ENCODE data around the gene PURA.
A peak's percentile ranks its signal among the peaks of the same experiment; 100 is the strongest.
"Not testable (repeated sequence)": the region's sequence is repeated elsewhere in the genome, so short reads cannot be mapped to it uniquely, and the experiment has no call there.

The PURA gene

DNA sequence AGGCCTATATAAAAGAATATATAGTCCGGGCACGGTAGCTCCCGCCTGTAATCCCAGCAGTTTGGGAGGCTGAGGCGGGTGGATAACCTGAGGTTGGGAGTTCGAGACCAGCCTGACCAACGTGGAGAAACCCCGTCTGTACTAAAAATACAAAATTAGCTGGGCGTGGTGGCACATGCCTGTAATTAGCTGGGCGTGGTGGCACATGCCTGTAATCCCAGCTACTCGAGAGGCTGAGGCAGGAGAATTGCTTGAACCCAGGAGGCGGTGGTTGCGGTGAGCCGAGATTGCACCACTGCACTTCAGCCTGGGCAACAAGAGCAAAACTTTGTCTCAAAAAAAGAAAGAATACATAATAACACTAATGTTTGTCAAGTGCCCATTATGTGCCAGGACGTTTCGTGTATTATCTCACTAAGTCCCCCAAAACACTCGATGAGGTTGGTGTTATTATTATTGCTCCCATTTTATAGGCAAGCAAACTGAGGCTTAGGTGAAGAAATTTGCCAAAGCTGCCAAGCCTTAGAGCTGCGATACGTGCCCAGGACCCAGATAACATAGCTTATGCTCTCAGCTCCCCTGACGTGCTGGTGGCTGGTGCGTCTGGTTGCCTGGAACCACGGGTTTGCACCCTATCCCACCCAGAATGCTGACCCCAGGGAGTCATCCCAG is 40.9 kb downstream of the PURA start:
- H3K27me3 Mint-ChIP-seq; H3K4me3 Mint-ChIP-seq; H3K36me3 Mint-ChIP-seq (ENCODE audit: low read depth); H3K27ac Mint-ChIP-seq; H3K4me1 Mint-ChIP-seq (ENCODE audit: low read depth); H3K9me3 Mint-ChIP-seq: not testable (repeated sequence)

- Mint-ChIP-seq H3K9me3 (no peaks in the 10 kb centered on the region), H3K4me3 (peak overlapping the region; percentile 20), H3K27ac (no peak overlapping the region), H3K27me3 (no peaks in the 10 kb centered on the region), H3K4me1 (ENCODE audit: low read depth) (peaks cover 8% of the 10 kb centered on the region), H3K36me3 (ENCODE audit: low read depth) (no peaks in the 10 kb centered on the region)
Observed at GRCh38 chr5:140157032-140157781, 43.3 kb downstream of the PURA start.

- Mint-ChIP-seq H3K27me3 (no peaks in the 10 kb centered on the region), H3K4me3 (no peak overlapping the region), H3K4me1 (ENCODE audit: low read depth) (peaks cover 8% of the 10 kb centered on the region), H3K9me3 (no peaks in the 10 kb centered on the region), H3K27ac (no peak overlapping the region), H3K36me3 (ENCODE audit: low read depth) (no peaks in the 10 kb centered on the region)
Observed at GRCh38 chr5:140159014-140159927, 45.4 kb downstream of the PURA start.

GRCh38 chr5:140162275-140162674 is 48.4 kb downstream of the PURA start:
- H3K36me3 Mint-ChIP-seq (ENCODE audit: low read depth), result no peaks in the 10 kb centered on the region
- no peaks in the 10 kb centered on the region for H3K9me3 Mint-ChIP-seq
- peaks cover under 1% of the 10 kb centered on the region for H3K4me1 Mint-ChIP-seq (ENCODE audit: low read depth)
- no peak overlapping the region for H3K27ac Mint-ChIP-seq
- H3K4me3 Mint-ChIP-seq, result no peak overlapping the region
- H3K27me3 Mint-ChIP-seq, result no peaks in the 10 kb centered on the region

DNA sequence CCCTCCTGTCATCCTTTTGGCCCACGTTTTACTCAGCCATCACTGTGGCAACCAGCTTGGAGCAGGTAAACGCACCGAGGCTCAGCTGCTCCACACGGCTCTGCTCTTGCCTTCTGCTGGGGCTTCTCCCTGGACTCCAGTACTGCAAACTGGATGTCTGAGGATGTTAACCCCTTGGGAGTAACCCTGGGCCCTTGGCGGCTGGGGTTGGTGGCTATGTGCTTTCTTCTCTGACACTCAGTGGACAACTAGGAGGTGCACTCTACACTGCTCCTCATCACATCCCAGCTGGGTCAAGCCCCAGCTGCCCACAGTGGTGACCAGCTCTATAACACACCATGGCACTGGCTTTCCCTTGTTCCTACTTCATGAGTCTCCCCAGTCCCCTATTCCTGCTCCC is 48.9 kb downstream of the PURA start:
- H3K36me3 Mint-ChIP-seq (ENCODE audit: low read depth), result no peaks in the 10 kb centered on the region
- no peak overlapping the region for H3K27ac Mint-ChIP-seq
- no peaks in the 10 kb centered on the region for H3K9me3 Mint-ChIP-seq
- H3K4me3 Mint-ChIP-seq, result no peak overlapping the region
- no peaks in the 10 kb centered on the region for H3K27me3 Mint-ChIP-seq
- no peaks in the 10 kb centered on the region for H3K4me1 Mint-ChIP-seq (ENCODE audit: low read depth)

- Mint-ChIP-seq H3K27ac (no peak overlapping the region), H3K9me3 (no peaks in the 10 kb centered on the region), H3K4me3 (no peak overlapping the region), H3K4me1 (ENCODE audit: low read depth) (no peaks in the 10 kb centered on the region), H3K36me3 (ENCODE audit: low read depth) (no peaks in the 10 kb centered on the region), H3K27me3 (no peaks in the 10 kb centered on the region)
Observed at GRCh38 chr5:140165101-140165922, 51.4 kb downstream of the PURA start.

- Mint-ChIP-seq H3K4me3 (no peak overlapping the region), H3K4me1 (ENCODE audit: low read depth) (no peaks in the 10 kb centered on the region), H3K27ac (no peak overlapping the region), H3K27me3 (no peaks in the 10 kb centered on the region), H3K36me3 (ENCODE audit: low read depth) (no peaks in the 10 kb centered on the region), H3K9me3 (no peaks in the 10 kb centered on the region)
Observed at GRCh38 chr5:140165923-140166270, 52.0 kb downstream of the PURA start.

DNA sequence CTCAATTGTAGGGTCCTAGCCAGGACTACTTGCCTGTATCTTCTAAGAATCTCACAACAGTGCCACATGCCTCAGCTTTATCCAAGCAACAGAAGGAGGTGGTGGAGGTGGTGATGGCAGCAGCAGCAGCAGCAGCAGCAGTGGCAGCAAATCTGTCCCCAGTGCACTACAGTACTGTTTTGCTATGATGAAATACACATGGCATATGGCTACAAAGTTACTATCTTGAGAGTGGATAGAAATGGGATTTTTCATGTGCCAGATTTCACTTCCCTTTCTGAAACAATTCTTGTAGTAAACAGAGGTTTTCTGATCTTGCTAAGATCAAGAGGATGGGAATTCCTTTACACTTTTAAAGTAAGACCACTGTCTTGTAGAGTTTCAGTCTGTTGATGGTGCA is 53.0 kb downstream of the PURA start:
- Mint-ChIP-seq H3K36me3 (ENCODE audit: low read depth) (no peaks in the 10 kb centered on the region), H3K27me3 (no peaks in the 10 kb centered on the region), H3K27ac (no peak overlapping the region), H3K9me3 (no peaks in the 10 kb centered on the region), H3K4me1 (ENCODE audit: low read depth) (no peaks in the 10 kb centered on the region), H3K4me3 (no peak overlapping the region)

DNA sequence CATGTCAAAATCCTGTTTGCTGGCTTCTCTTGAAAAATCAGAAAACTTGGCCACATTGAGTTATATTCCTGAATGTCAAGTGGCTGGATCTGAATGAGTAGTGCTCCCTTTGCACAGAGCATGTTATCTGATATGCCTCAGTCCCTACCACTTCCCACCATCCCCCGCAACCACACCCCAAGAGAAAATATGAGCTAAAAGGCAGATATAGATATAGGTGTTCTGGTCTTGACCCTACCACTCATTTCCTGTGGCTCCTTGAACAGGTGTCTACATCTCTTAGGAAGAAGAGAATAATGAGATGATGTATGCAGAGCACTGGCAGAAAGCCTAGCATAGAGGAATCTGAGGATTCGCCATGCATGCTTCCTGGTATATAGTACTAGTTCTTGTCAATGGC is 54.5 kb downstream of the PURA start:
- H3K4me3 Mint-ChIP-seq, result no peak overlapping the region
- no peak overlapping the region for H3K27ac Mint-ChIP-seq
- H3K9me3 Mint-ChIP-seq, result no peaks in the 10 kb centered on the region
- no peaks in the 10 kb centered on the region for H3K36me3 Mint-ChIP-seq (ENCODE audit: low read depth)
- H3K4me1 Mint-ChIP-seq (ENCODE audit: low read depth), result no peaks in the 10 kb centered on the region
- no peaks in the 10 kb centered on the region for H3K27me3 Mint-ChIP-seq

GRCh38 chr5:140169410-140169809 is 55.5 kb downstream of the PURA start:
- H3K4me3 Mint-ChIP-seq, result no peak overlapping the region
- H3K27ac Mint-ChIP-seq, result no peak overlapping the region
- no peaks in the 10 kb centered on the region for H3K27me3 Mint-ChIP-seq
- no peaks in the 10 kb centered on the region for H3K36me3 Mint-ChIP-seq (ENCODE audit: low read depth)
- no peaks in the 10 kb centered on the region for H3K9me3 Mint-ChIP-seq
- H3K4me1 Mint-ChIP-seq (ENCODE audit: low read depth), result peaks cover 5% of the 10 kb centered on the region

- no peak overlapping the region for H3K27ac Mint-ChIP-seq
- H3K4me1 Mint-ChIP-seq (ENCODE audit: low read depth), result peaks cover 12% of the 10 kb centered on the region
- H3K36me3 Mint-ChIP-seq (ENCODE audit: low read depth), result no peaks in the 10 kb centered on the region
- H3K27me3 Mint-ChIP-seq, result peaks cover 5% of the 10 kb centered on the region
- H3K4me3 Mint-ChIP-seq, result no peak overlapping the region
- H3K9me3 Mint-ChIP-seq, result no peaks in the 10 kb centered on the region
Observed at GRCh38 chr5:140172483-140172882, 58.6 kb downstream of the PURA start.

GRCh38 chr5:140174014-140174413 is 60.1 kb downstream of the PURA start:
- peak overlapping the region; percentile 91 for H3K4me3 Mint-ChIP-seq
- peaks cover 5% of the 10 kb centered on the region for H3K27me3 Mint-ChIP-seq
- peaks cover 12% of the 10 kb centered on the region for H3K4me1 Mint-ChIP-seq (ENCODE audit: low read depth)
- no peak overlapping the region for H3K27ac Mint-ChIP-seq
- H3K9me3 Mint-ChIP-seq, result no peaks in the 10 kb centered on the region
- no peaks in the 10 kb centered on the region for H3K36me3 Mint-ChIP-seq (ENCODE audit: low read depth)

DNA sequence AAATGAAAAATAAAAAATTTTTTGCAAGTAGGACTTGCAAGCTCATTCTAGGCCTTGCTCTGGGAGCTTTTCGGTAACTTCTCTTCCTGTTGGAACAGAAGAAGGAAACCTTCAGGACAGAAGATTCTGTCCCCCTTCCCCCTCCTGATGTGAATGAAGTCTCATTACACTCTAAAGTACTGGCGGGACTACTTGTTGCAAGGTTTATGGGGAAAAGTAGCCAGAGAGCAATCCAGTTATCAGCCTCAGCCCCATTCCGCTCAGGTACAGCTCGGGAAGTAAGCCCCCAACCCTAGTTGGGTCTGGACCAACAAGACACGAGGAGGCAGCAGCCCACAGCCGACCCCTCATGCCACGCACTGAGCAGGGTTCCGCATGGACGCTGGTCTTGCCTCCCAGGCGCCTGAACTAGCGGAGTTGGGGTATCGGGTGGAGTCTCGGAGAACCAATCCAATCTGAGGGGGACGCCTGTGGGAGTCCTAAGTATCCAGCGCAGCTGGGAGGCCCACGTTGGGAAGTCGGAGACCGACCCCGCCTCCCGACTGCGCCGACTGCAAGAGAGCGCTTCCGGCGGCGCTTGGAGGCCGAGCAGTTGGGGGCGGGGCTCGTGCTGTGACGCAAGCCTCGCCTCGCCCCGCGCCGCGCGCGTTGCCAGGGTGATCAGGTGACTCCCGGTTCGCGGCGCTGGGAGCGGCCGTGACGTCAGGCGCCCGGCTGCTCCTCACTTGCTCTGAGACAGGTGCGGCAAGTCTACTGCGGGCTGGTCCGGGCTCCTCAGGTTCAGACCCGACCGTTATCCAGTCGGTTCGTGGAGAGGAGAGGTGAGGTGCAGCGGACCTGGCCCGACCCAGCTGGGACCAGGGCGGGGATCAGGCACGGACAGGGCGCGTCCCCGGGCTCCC is 60.8 kb downstream of the PURA start, which contains the start of gene CYSTM1:
Gene CYSTM1, plus strand, starts transcription at position 724 of the 902 bp plus-strand sequence. CDS start 19,278 bp downstream, outside the sequence.
- Mint-ChIP-seq H3K9me3 (no peaks in the 10 kb centered on the region), H3K4me3 (peak within 1 kb of the TSS; percentile 91), H3K36me3 (ENCODE audit: low read depth) (no peaks in the 10 kb centered on the region), H3K27me3 (peaks cover 5% of the 10 kb centered on the region), H3K4me1 (ENCODE audit: low read depth) (peaks cover 12% of the 10 kb centered on the region), H3K27ac (peak within 1 kb of the TSS; percentile 87)

Measured in stimulated activated naive CD8-positive, alpha-beta T cell treated with anti-CD3 and anti-CD28 coated beads, Interleukin-15, Interleukin-2, amounts not matched to agents 100 ng/mL and 50 ng/mL, for 24 hours (primary cell).